ENCODE data around the gene GPR32.
"Not testable (repeated sequence)": the region's sequence is repeated elsewhere in the genome, so short reads cannot be mapped to it uniquely, and the experiment has no call there.

Gene GPR32

GRCh38 chr19:50757624-50758023 lies 12.6 kb upstream of the GPR32 start:
- H3K4me1 ChIP-seq (ENCODE audit: control insufficient read depth, insufficient read depth, low read length); H3K36me3 ChIP-seq (ENCODE audit: control insufficient read depth in 2 of 2, insufficient read depth in 1 of 2, low read length in 2 of 2); H3K27ac ChIP-seq (ENCODE audit: extremely low read depth, low read depth, low read length); POLR2A ChIA-PET; CTCF ChIA-PET; H3K9me3 ChIP-seq (ENCODE audit: control insufficient read depth, insufficient read depth, low read depth, low read length); H3K4me3 ChIP-seq (ENCODE audit: low read depth, low read length): not testable (repeated sequence)
- TF ChIP-seq ZNF121 (tag by site-specific recombination; IDR thresholded peaks at IDR 0.05), result peak; percentile 74

- H3K4me3 ChIP-seq (ENCODE audit: low read depth, low read length); H3K27ac ChIP-seq (ENCODE audit: extremely low read depth, low read depth, low read length); POLR2A ChIA-PET; H3K4me1 ChIP-seq (ENCODE audit: control insufficient read depth, insufficient read depth, low read length); H3K36me3 ChIP-seq (ENCODE audit: control insufficient read depth in 2 of 2, insufficient read depth in 1 of 2, low read length in 2 of 2); H3K9me3 ChIP-seq (ENCODE audit: control insufficient read depth, insufficient read depth, low read depth, low read length): not testable (repeated sequence)
- CTCF ChIA-PET, result interaction anchor here (0.6 to 1.4 kb wide), 3 partner anchors 50 to 609 kb away, joined by 3 to 4 read pairs (median 3); no protein-coding TSS in a partner anchor
These were observed 11.2 kb upstream of the GPR32 start for GRCh38 chr19:50759076-50759475.

- Histone ChIP-seq H3K27ac (ENCODE audit: extremely low read depth, low read depth, low read length) (no peak overlapping the region), H3K36me3 (ENCODE audit: control insufficient read depth in 2 of 2, insufficient read depth in 1 of 2, low read length in 2 of 2) (no peaks in the 10 kb centered on the region), H3K4me3 (ENCODE audit: low read depth, low read length) (no peak overlapping the region), H3K4me1 (ENCODE audit: control insufficient read depth, insufficient read depth, low read length) (no peaks in the 10 kb centered on the region), H3K9me3 (ENCODE audit: control insufficient read depth, insufficient read depth, low read depth, low read length) (no peaks in the 10 kb centered on the region)
- no peak for TF ChIP-seq ZNF433 (tag by site-specific recombination; IDR thresholded peaks at IDR 0.05; ENCODE audit: low read depth)
- no peak for TF ChIP-seq ZNF747 (tag by site-specific recombination; IDR thresholded peaks at IDR 0.05)
- TF ChIP-seq ZBTB17 (tag by site-specific recombination; IDR thresholded peaks at IDR 0.05), result 0 out of 2 replicates have a peak, but pooled peaks have one; percentile 33
- TF ChIP-seq ZNF324 (tag by site-specific recombination; IDR thresholded peaks at IDR 0.05), result no peak
- no peak for TF ChIP-seq ZNF223 (tag by site-specific recombination; IDR thresholded peaks at IDR 0.05)
- no peak for TF ChIP-seq ZNF561 (tag by site-specific recombination; IDR thresholded peaks at IDR 0.05; ENCODE audit: borderline replicate concordance)
- TF ChIP-seq ZNF239 (tag by site-specific recombination; IDR thresholded peaks at IDR 0.05), result no peak
- peak; percentile 62; the same call in 1 of the 2 replicates for TF ChIP-seq ZNF76 (tag by site-specific recombination; IDR thresholded peaks at IDR 0.05; ENCODE audit: borderline replicate concordance, low read depth)
- TF ChIP-seq ZNF335 (tag by site-specific recombination; conservative IDR thresholded peaks at IDR 0.05), result 0 out of 2 replicates have a peak, but pooled peaks have one; percentile 28
- TF ChIP-seq YY1 (tag by site-specific recombination; IDR thresholded peaks at IDR 0.05), result peak; percentile 40; the same call in 1 of the 2 replicates
- TF ChIP-seq REST (tag by site-specific recombination; IDR thresholded peaks at IDR 0.05), result no peak
- TF ChIP-seq ZNF202 (tag by site-specific recombination; IDR thresholded peaks at IDR 0.05; ENCODE audit: borderline replicate concordance), result no peak
- no peak for TF ChIP-seq ZIC2 (tag by site-specific recombination; IDR thresholded peaks at IDR 0.05)
- TF ChIP-seq ELK4 (IDR thresholded peaks at IDR 0.05; ENCODE audit: borderline replicate concordance, low read depth, low read length), result no peak
- ChIA-PET POLR2A (no interaction called here), CTCF (interaction anchor here (0.6 to 1.4 kb wide), 6 partner anchors 9 to 171 kb away, joined by 3 to 6 read pairs (median 4); no protein-coding TSS in a partner anchor)
These were observed 10.4 kb upstream of the GPR32 start for GRCh38 chr19:50759886-50760285.

GRCh38 chr19:50761501-50761900 lies 8.8 kb upstream of the GPR32 start:
- ChIA-PET POLR2A (interaction anchor here (0.6 kb wide), 2 partner anchors 32 to 171 kb away, joined by 3 to 4 read pairs; no protein-coding TSS in a partner anchor), CTCF (interaction anchor here (0.6 to 1.3 kb wide), 5 partner anchors 9 to 824 kb away, joined by 3 to 6 read pairs (median 4); no protein-coding TSS in a partner anchor)
- H3K4me3 ChIP-seq (ENCODE audit: low read depth, low read length); H3K36me3 ChIP-seq (ENCODE audit: control insufficient read depth in 2 of 2, insufficient read depth in 1 of 2, low read length in 2 of 2); H3K9me3 ChIP-seq (ENCODE audit: control insufficient read depth, insufficient read depth, low read depth, low read length); H3K27ac ChIP-seq (ENCODE audit: extremely low read depth, low read depth, low read length); H3K4me1 ChIP-seq (ENCODE audit: control insufficient read depth, insufficient read depth, low read length): not testable (repeated sequence)

- ChIA-PET POLR2A (interaction anchor here (0.6 kb wide), 1 partner anchor 10 kb away, joined by 3 read pairs; no protein-coding TSS in a partner anchor), CTCF (interaction anchor here (0.7 to 2.1 kb wide), 4 partner anchors 16 to 158 kb away, joined by 3 to 6 read pairs (median 4); no protein-coding TSS in a partner anchor)
- H3K36me3 ChIP-seq (ENCODE audit: control insufficient read depth in 2 of 2, insufficient read depth in 1 of 2, low read length in 2 of 2); H3K27ac ChIP-seq (ENCODE audit: extremely low read depth, low read depth, low read length); H3K4me1 ChIP-seq (ENCODE audit: control insufficient read depth, insufficient read depth, low read length); H3K4me3 ChIP-seq (ENCODE audit: low read depth, low read length); H3K9me3 ChIP-seq (ENCODE audit: control insufficient read depth, insufficient read depth, low read depth, low read length): not testable (repeated sequence)
These were observed 6.7 kb upstream of the GPR32 start for GRCh38 chr19:50763521-50763920.
